Lower leg skin (tissue), 3 donors: ENCODE measurements around the gene USP31.

Experiments used
- POLR2A ChIP-seq, 2 donors: fragments of 450-650 bp; IDR thresholded peaks; one replicate each; pipeline ENCODE4 v1.6.1; 2016 to 2017; ENCODE audit warnings: antibody characterized with exemption in 2 of 2, mild to moderate bottlenecking in 1 of 2, moderate library complexity in 1 of 2
- TF ChIP-seq, protein P1 (sequence below), 3 donors: fragments of 450-650 bp; IDR thresholded peaks; one replicate each; pipeline ENCODE4 v1.5.1; 2016; ENCODE audit warnings: antibody characterized with exemption in 3 of 3, mild to moderate bottlenecking in 3 of 3, moderate library complexity in 2 of 3

DNA sequence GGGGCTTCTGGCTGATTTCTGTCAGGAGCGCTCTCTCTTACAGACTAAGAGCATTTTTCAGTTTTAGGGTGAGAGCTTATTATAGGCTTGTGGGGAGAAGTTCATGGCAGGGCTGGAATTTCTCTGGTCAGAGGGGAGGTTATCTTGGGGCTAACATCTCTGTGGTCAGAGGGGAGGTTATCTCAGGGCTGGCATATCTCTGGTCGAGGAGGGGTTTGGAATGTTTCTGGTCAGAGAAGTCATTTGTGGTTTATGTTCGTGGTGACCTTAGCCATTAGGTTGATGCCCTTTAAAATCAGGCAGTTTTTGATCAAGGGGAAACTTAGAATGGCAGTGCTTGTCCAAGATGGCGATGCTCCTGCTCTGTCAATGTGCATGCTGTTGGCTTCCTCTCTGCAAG, 10.8 kb upstream of the USP31 start:
- TF ChIP-seq, protein P1, sequence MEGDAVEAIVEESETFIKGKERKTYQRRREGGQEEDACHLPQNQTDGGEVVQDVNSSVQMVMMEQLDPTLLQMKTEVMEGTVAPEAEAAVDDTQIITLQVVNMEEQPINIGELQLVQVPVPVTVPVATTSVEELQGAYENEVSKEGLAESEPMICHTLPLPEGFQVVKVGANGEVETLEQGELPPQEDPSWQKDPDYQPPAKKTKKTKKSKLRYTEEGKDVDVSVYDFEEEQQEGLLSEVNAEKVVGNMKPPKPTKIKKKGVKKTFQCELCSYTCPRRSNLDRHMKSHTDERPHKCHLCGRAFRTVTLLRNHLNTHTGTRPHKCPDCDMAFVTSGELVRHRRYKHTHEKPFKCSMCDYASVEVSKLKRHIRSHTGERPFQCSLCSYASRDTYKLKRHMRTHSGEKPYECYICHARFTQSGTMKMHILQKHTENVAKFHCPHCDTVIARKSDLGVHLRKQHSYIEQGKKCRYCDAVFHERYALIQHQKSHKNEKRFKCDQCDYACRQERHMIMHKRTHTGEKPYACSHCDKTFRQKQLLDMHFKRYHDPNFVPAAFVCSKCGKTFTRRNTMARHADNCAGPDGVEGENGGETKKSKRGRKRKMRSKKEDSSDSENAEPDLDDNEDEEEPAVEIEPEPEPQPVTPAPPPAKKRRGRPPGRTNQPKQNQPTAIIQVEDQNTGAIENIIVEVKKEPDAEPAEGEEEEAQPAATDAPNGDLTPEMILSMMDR (IDR thresholded peaks at IDR 0.05): no peak
- TF ChIP-seq POLR2A (IDR thresholded peaks at IDR 0.05): no peak
